OCI-LY3 (cell line): Measurements from ENCODE around the gene ITGB1BP1.

Experiments used
- H2AFZ ChIP-seq: fragments of 200-600, 300-600 bp; shearing (Covaris generic); 2 replicates; pipeline ENCODE4 v1.6.0; 2014; ENCODE audit warnings: antibody characterized with exemption, low read depth, low read length
- H3K27ac ChIP-seq: fragments of 200-600, 300-600 bp; sonication (generic); 2 replicates; pipeline ENCODE4 v1.5.1; 2014; ENCODE audit warnings: mild to moderate bottlenecking, low read length, moderate library complexity, mixed read lengths
- H3K27me3 ChIP-seq: fragments of 200-600, 300-600 bp; sonication (generic); 2 replicates; pipeline ENCODE4 v1.6.1; 2014; ENCODE audit warnings: low read depth, low read length, mixed read lengths
- H3K36me3 ChIP-seq: fragments of 200-600, 300-600 bp; sonication (generic); replicated peaks from 2 replicates; pipeline ENCODE3; 2014; ENCODE audit warnings: low read depth, low read length, mixed read lengths
- H3K4me1 ChIP-seq: fragments of 300-600, 200-600 bp; sonication (generic); 2 replicates; pipeline ENCODE4 v1.6.1; 2014; ENCODE audit warnings: low read length, mixed read lengths
- H3K4me2 ChIP-seq: fragments of 200-600, 300-600 bp; sonication (generic); 2 replicates; pipeline ENCODE4 v1.6.1; 2014; ENCODE audit warnings: low read length, mixed read lengths
- H3K4me3 ChIP-seq: fragments of 300-600, 200-600 bp; sonication (generic); 2 replicates; pipeline ENCODE4 v1.5.1; 2014; ENCODE audit warnings: antibody characterized with exemption, mild to moderate bottlenecking, low read length, moderate library complexity
- H3K79me2 ChIP-seq: fragments of 300-600, 200-600 bp; shearing (Covaris generic); 2 replicates; pipeline ENCODE4 v1.6.1; 2014; ENCODE audit warnings: mild to moderate bottlenecking, low read length, mixed read lengths
- H3K9ac ChIP-seq: fragments of 300-600, 200-600 bp; shearing (Covaris generic); 2 replicates; pipeline ENCODE4 v1.6.0; 2014; ENCODE audit warnings: mild to moderate bottlenecking, low read length, moderate library complexity
- H3K9me3 ChIP-seq: fragments of 200-600, 300-600 bp; shearing (Covaris generic); 2 replicates; pipeline ENCODE4 v1.6.1; 2014; ENCODE audit warnings: low read length, mixed read lengths; ENCODE audit not compliant: insufficient read depth
- H4K20me1 ChIP-seq: fragments of 200-600, 300-600 bp; sonication (generic); 2 replicates; pipeline ENCODE4 v1.6.1; 2016; ENCODE audit warnings: low read length, mixed read lengths; ENCODE audit not compliant: insufficient read depth
- EZH2phosphoT487 ChIP-seq: fragments of 200-600 bp; shearing (Covaris generic); IDR thresholded peaks from 2 replicates; pipeline ENCODE4 v1.6.1; 2018; ENCODE audit warnings: antibody characterized with exemption, mixed run types, low read depth
- TF ChIP-seq, protein P1 (sequence below): fragments of 200-600, 300-600 bp; sonication (generic); IDR thresholded peaks from 2 replicates; pipeline ENCODE4 v1.5.1; 2014; ENCODE audit warnings: antibody characterized with exemption, low read length, low read depth

Gene ITGB1BP1

DNA sequence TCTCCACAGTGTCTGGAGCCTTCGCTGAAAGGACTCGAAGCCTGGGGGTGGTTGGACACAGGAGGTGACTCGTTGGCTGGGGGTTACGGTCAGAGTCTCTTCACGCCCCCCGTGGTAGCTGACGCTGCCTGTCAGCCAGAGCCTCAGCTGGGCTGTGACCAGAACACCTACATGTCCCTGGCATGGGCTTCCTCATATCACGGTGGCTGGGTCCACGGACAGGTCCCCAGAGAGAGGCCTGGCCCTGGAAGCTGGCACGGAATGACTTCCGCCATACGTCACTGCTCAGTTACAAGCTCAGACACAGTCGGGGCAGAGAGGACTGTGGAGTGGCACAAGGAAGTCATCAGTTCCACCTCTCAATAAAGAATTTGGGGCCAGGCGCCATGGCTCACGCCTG, 28.5 kb downstream of the ITGB1BP1 start:
- no peak overlapping the region for H3K9ac ChIP-seq
- H3K4me2 ChIP-seq: no peak overlapping the region
- no peaks in the 10 kb centered on the region for H3K4me1 ChIP-seq
- no peak overlapping the region for H3K4me3 ChIP-seq
- H3K9me3 ChIP-seq: no peaks in the 10 kb centered on the region
- H3K27ac ChIP-seq: no peak overlapping the region
- H3K27me3 ChIP-seq: no peaks in the 10 kb centered on the region
- no peak overlapping the region for H2AFZ ChIP-seq
- H4K20me1 ChIP-seq: no peaks in the 10 kb centered on the region
- H3K36me3 ChIP-seq: no peaks in the 10 kb centered on the region
- no peaks in the 10 kb centered on the region for H3K79me2 ChIP-seq
- TF ChIP-seq, protein P1, sequence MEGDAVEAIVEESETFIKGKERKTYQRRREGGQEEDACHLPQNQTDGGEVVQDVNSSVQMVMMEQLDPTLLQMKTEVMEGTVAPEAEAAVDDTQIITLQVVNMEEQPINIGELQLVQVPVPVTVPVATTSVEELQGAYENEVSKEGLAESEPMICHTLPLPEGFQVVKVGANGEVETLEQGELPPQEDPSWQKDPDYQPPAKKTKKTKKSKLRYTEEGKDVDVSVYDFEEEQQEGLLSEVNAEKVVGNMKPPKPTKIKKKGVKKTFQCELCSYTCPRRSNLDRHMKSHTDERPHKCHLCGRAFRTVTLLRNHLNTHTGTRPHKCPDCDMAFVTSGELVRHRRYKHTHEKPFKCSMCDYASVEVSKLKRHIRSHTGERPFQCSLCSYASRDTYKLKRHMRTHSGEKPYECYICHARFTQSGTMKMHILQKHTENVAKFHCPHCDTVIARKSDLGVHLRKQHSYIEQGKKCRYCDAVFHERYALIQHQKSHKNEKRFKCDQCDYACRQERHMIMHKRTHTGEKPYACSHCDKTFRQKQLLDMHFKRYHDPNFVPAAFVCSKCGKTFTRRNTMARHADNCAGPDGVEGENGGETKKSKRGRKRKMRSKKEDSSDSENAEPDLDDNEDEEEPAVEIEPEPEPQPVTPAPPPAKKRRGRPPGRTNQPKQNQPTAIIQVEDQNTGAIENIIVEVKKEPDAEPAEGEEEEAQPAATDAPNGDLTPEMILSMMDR: no peak
- TF ChIP-seq EZH2phosphoT487: no peak

DNA sequence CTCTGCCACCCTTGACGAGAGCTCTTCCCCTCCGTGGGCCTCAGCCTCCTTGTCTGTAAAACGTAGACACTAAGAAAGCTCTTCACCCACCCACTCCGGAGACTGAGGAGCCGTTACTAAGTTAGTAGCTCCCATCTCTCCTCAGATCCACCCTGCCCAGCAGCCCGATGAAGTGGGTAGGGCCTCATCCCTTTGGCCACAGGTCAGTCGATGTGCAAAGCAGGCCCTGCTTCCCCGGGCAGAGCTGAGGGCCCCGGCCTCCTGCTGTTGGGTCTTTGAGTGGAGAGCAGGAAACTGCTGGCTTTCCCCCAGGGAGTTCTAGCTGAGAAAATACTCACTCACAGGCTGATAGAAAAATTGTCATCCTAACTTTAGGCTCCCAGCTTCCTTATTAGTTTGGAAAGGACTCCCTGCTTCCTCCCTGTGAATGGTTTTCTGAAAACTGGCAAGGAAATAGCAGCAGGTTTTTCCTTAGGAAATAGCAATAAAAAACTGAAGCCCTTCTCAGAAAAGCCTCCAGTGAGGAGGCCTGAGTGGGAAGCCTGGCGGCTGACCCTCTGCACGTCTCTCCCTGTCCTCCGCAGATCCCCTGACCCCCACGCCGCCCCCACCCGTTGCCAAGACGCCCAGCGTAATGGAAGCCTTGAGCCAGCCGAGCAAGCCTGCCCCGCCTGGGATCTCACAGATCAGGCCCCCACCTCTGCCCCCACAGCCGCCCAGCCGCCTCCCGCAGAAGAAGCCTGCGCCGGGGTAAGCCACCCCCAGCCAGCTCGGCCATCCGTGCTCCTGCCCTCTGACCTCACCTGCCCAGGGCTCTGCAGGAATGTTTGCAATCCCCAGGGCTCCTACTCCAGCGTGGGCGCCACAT, 30.2 kb downstream of the ITGB1BP1 start:
- Histone ChIP-seq H4K20me1 (no peaks in the 10 kb centered on the region), H2AFZ (no peak overlapping the region), H3K4me3 (no peak overlapping the region), H3K36me3 (no peaks in the 10 kb centered on the region), H3K4me1 (peaks cover 5% of the 10 kb centered on the region; the same call in 1 of the 2 replicates), H3K27me3 (no peaks in the 10 kb centered on the region), H3K79me2 (no peaks in the 10 kb centered on the region), H3K27ac (no peak overlapping the region), H3K9ac (no peak overlapping the region), H3K9me3 (no peaks in the 10 kb centered on the region), H3K4me2 (no peak overlapping the region)
- no peak for TF ChIP-seq EZH2phosphoT487
- TF ChIP-seq, protein P1: no peak

DNA sequence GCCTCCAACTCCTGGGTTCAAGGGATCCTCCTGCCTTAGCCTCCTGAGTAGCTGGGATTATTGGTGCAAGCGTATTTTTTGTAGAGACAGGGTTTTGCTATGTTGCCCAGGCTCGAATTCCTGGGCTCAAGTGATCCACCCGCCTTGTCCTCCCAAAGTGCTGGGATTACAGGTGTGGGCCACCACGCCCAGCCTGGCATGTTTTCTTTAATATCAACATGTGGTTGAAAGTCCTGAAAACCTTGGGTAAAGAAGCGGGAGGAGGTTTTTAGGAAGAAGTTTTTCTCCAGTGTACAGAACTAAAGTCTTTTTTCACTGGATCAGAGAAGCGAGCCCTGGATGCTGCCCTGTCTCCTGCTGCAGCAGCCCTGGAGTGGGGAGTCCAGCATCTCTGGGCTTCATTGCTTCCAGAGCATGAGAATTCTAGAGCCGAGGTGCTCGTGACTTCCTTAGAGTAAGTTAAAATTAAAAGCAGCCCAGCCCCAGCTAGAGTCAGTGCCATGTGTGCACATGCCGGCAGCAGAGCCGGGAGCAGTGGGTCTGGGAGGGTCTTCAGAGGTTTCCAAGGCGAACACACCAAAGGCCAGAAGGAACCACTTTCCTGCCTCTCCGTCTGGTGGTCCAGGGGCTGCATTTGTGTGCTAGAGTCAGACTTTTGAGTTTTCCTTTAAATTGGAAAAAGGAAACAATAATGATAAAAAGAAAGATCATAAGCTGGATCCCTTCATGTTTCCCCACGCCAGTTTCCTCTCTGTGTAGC, 31.2 kb downstream of the ITGB1BP1 start:
- H3K4me1 ChIP-seq: peaks cover 5% of the 10 kb centered on the region; the same call in 1 of the 2 replicates
- TF ChIP-seq, protein P1: no peak
- no peak for TF ChIP-seq EZH2phosphoT487
- H3K9me3 ChIP-seq: no peaks in the 10 kb centered on the region
- H3K36me3 ChIP-seq: no peaks in the 10 kb centered on the region
- no peak overlapping the region for H3K9ac ChIP-seq
- H2AFZ ChIP-seq: no peak overlapping the region
- H4K20me1 ChIP-seq: no peaks in the 10 kb centered on the region
- H3K4me2 ChIP-seq: no peak overlapping the region
- no peaks in the 10 kb centered on the region for H3K79me2 ChIP-seq
- no peak overlapping the region for H3K4me3 ChIP-seq
- no peaks in the 10 kb centered on the region for H3K27me3 ChIP-seq
- H3K27ac ChIP-seq: no peak overlapping the region

DNA sequence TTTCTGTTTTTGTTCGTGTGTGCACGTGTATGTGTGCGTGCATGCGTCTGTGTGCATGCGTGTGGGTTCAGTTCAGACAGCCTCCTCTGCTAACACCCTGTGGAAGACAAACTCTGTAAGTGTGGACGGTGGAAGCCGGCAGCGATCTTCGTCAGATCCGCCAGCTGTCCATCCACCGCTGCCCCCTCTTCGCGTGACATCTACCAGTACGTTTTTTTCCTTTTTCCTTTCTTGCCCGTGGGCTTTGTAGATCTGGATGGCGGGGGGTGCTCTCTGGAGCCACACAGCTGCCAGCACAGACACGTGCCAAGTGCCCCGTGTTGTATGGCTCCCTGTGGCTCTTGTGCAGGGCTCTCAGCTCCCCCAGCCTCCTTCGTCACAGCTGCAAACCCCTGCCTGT, 32.3 kb downstream of the ITGB1BP1 start:
- no peaks in the 10 kb centered on the region for H3K36me3 ChIP-seq
- no peak for TF ChIP-seq EZH2phosphoT487
- TF ChIP-seq, protein P1: no peak
- peaks cover 5% of the 10 kb centered on the region; the same call in 1 of the 2 replicates for H3K4me1 ChIP-seq
- no peak overlapping the region for H3K27ac ChIP-seq
- no peaks in the 10 kb centered on the region for H3K27me3 ChIP-seq
- no peak overlapping the region for H3K9ac ChIP-seq
- no peaks in the 10 kb centered on the region for H3K9me3 ChIP-seq
- H3K79me2 ChIP-seq: no peaks in the 10 kb centered on the region
- no peak overlapping the region for H2AFZ ChIP-seq
- H4K20me1 ChIP-seq: no peaks in the 10 kb centered on the region
- H3K4me2 ChIP-seq: no peak overlapping the region
- H3K4me3 ChIP-seq: no peak overlapping the region
